ENCODE measurements around the gene DDX39B. TPM values are rescaled to one million over a fixed set of nuclear protein-coding genes. Genes with fewer than 3 reads are reported as not detected.
"Not testable (repeated sequence)": the region's sequence is repeated elsewhere in the genome, so short reads cannot be mapped to it uniquely, and the experiment has no call there.

Gene DDX39B
- total RNA-seq, 3 donors from 2014 or later: 644 to 667 (median 666) TPM

GRCh38 chr6:31532644-31533454, 9.0 kb downstream of the DDX39B start:
- H3K36me3 Mint-ChIP-seq (ENCODE audit: insufficient read depth): peaks cover 57% of the 10 kb centered on the region
- H3K4me1 Mint-ChIP-seq (ENCODE audit: low read depth): peaks cover 29% of the 10 kb centered on the region
- H3K9me3 Mint-ChIP-seq: no peaks in the 10 kb centered on the region
- no peaks in the 10 kb centered on the region for H3K27me3 Mint-ChIP-seq (ENCODE audit: low read depth)
- H3K4me3 Mint-ChIP-seq: no peak overlapping the region
- ATAC-seq: no peak
- DNase-seq: no peak

DNA sequence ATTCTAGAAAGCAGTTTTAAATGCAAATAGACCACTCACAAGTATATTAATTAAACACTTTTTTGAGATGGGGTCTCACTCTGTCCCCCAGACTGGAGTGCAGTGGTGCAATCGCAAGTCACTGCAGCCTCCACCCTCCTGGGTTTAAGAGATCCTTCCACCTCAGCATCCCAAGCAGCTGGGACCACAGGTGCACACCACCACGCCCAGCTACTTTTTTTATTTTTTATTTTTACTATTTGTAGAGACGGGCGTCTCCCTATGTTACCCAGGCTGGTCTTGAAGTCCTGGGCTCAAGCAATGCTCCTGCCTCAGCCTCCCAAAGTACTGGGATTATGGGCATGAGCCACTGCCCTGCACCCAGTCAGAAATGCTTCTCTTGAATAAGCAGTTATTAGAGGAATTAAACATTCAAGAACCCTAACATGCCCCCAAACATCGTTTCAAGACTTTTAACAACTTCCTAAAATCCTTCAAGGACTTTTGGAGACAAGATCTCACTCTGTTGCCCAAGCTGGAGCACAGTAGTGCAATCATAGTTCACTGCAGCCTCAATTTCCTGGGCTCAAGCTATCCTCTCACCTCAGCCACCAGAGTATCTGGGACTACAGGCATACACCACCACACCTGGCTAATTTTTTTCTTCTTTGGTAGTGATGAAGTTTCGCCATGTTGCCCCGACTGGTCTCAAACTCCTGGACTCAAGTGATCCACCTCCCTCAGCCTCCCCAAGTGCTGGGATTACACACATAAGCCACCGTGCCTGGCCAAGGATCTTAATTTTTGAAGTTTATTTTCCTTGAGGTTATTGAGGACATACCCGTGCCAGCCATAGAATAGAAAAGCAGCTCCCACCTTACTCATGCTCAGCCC, 9.8 kb downstream of the DDX39B start:
- ATAC-seq (no peak), DNase-seq (no peak)
- H3K9me3 Mint-ChIP-seq: no peaks in the 10 kb centered on the region
- H3K4me1 Mint-ChIP-seq (ENCODE audit: low read depth): peaks cover 24% of the 10 kb centered on the region
- no peak overlapping the region for H3K4me3 Mint-ChIP-seq
- no peaks in the 10 kb centered on the region for H3K27me3 Mint-ChIP-seq (ENCODE audit: low read depth)
- H3K36me3 Mint-ChIP-seq (ENCODE audit: insufficient read depth): peaks cover 52% of the 10 kb centered on the region

GRCh38 chr6:31531162-31531561, 10.6 kb downstream of the DDX39B start:
- no peaks in the 10 kb centered on the region for H3K9me3 Mint-ChIP-seq
- peaks cover 47% of the 10 kb centered on the region for H3K36me3 Mint-ChIP-seq (ENCODE audit: insufficient read depth)
- no peak for DNase-seq
- H3K4me1 Mint-ChIP-seq (ENCODE audit: low read depth): peaks cover 19% of the 10 kb centered on the region
- no peak for ATAC-seq
- H3K4me3 Mint-ChIP-seq: no peak overlapping the region
- H3K27me3 Mint-ChIP-seq (ENCODE audit: low read depth): no peaks in the 10 kb centered on the region

DNA sequence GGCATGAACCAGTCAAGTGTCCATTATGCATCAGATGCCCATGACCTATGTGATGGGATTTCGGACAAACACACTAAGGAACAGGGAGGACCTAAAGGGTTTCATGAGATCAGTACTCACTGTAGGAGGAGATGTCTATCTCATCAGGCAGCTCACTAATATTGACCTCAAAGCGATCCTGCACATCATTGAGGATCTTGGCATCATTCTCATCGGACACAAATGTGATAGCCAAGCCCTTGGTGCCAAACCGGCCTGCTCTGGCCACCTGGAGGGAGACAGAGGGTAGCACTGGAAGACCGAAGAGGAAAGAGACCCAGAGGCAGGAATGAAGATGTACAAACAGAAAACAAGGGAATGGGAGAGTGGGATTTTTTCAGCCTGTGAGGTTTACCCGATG, 11.1 kb downstream of the DDX39B start:
- no peaks in the 10 kb centered on the region for H3K9me3 Mint-ChIP-seq
- DNase-seq (no peak), ATAC-seq (no peak)
- no peaks in the 10 kb centered on the region for H3K27me3 Mint-ChIP-seq (ENCODE audit: low read depth)
- H3K4me1 Mint-ChIP-seq (ENCODE audit: low read depth): peaks cover 14% of the 10 kb centered on the region
- no peak overlapping the region for H3K4me3 Mint-ChIP-seq
- peaks cover 42% of the 10 kb centered on the region for H3K36me3 Mint-ChIP-seq (ENCODE audit: insufficient read depth)

DNA sequence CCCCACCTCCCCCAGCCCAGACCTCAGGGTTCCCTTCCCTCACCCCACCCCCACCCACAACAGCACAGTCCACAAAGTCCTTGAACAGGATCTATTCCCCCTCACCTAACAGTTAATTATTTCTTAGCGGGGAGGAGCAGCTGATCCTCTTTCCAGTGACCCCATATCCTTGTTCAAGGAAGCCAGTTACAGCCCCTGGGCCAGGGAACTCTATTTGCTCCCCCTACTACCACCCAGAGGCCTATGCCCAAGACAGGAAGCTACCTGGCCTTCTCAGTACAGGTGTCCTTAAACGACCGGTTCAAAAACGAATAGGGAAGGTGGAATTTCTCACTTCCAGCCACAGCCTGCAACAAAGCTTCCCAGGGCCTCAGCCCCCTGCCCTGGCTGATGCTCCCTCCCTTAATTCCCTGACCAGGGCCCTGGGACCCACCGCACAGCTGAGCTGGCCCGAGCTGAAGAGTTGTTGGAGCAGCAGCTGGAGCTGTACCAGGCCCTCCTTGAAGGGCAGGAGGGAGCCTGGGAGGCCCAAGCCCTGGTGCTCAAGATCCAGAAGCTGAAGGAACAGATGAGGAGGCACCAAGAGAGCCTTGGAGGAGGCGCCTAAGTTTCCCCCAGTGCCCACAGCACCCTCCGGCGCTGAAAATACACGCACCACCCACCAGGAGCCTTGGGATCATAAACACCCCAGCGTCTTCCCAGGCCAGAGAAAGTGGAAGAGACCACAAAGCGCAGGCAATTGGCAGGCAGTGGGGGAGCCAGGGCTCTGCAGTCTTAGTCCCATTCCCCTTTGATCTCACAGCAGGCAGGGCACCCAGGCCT, 12.3 kb downstream of the DDX39B start:
- Mint-ChIP-seq H3K4me3 (no peak overlapping the region), H3K27me3 (ENCODE audit: low read depth) (no peaks in the 10 kb centered on the region), H3K4me1 (ENCODE audit: low read depth) (peaks cover 13% of the 10 kb centered on the region), H3K36me3 (ENCODE audit: insufficient read depth) (peaks cover 33% of the 10 kb centered on the region), H3K9me3 (no peaks in the 10 kb centered on the region)
- DNase-seq (no peak), ATAC-seq (peak; percentile 7 to 13)

- no peaks in the 10 kb centered on the region for H3K27me3 Mint-ChIP-seq (ENCODE audit: low read depth)
- H3K4me1 Mint-ChIP-seq (ENCODE audit: low read depth): peaks cover 13% of the 10 kb centered on the region
- ATAC-seq (peak; percentile 6 to 21), DNase-seq (no peak)
- peaks cover 30% of the 10 kb centered on the region for H3K36me3 Mint-ChIP-seq (ENCODE audit: insufficient read depth)
- no peak within 1 kb of the TSS for H3K4me3 Mint-ChIP-seq
- H3K9me3 Mint-ChIP-seq: no peaks in the 10 kb centered on the region
Measured at GRCh38 chr6:31528821-31529328, 12.9 kb downstream of the DDX39B start, which contains the start of gene MCCD1. Gene MCCD1, plus strand, starts transcription at chr6:31528962. Its CDS starts 53 bp downstream, at chr6:31529015.

GRCh38 chr6:31528307-31528777, 13.5 kb downstream of the DDX39B start:
- H3K4me1 Mint-ChIP-seq (ENCODE audit: low read depth): peaks cover 12% of the 10 kb centered on the region
- peaks cover 27% of the 10 kb centered on the region for H3K36me3 Mint-ChIP-seq (ENCODE audit: insufficient read depth)
- H3K9me3 Mint-ChIP-seq: no peaks in the 10 kb centered on the region
- no peaks in the 10 kb centered on the region for H3K27me3 Mint-ChIP-seq (ENCODE audit: low read depth)
- DNase-seq (no peak), ATAC-seq (peak in 1 of 2 donors; percentile 6)
- no peak overlapping the region for H3K4me3 Mint-ChIP-seq

- H3K9me3 Mint-ChIP-seq: no peaks in the 10 kb centered on the region
- no peak for DNase-seq
- peaks cover 2% of the 10 kb centered on the region for H3K27me3 Mint-ChIP-seq (ENCODE audit: low read depth)
- peaks cover 17% of the 10 kb centered on the region for H3K36me3 Mint-ChIP-seq (ENCODE audit: insufficient read depth)
- ATAC-seq: peak in 1 of 2 donors; percentile 12
- H3K4me1 Mint-ChIP-seq (ENCODE audit: low read depth): peaks cover 2% of the 10 kb centered on the region
- no peak overlapping the region for H3K4me3 Mint-ChIP-seq
Measured at GRCh38 chr6:31525932-31526591, 15.7 kb downstream of the DDX39B start.

DNA sequence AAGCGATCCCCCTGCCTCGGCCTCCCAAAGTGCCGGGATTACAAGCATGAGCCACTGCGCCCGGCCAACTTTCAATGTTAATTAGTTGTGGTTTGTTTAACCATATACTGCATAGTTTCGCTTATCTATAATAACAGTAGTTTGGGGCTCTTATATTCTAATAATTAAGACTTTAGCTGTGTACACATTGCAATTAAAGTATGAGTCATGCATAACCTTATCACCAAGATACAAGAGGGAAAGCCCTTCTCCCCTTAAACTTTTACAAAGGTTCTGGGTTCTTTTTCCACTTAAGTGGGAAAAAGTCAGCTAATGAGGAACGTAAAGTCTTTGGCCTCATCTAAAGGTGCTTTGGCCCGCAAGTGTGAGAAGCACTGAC, 16.3 kb downstream of the DDX39B start:
- Mint-ChIP-seq H3K9me3 (no peaks in the 10 kb centered on the region), H3K36me3 (ENCODE audit: insufficient read depth) (peaks cover 12% of the 10 kb centered on the region), H3K4me3 (no peak overlapping the region), H3K4me1 (ENCODE audit: low read depth) (peaks cover 2% of the 10 kb centered on the region), H3K27me3 (ENCODE audit: low read depth) (peaks cover 2% of the 10 kb centered on the region)
- DNase-seq (no peak), ATAC-seq (no peak)

DNA sequence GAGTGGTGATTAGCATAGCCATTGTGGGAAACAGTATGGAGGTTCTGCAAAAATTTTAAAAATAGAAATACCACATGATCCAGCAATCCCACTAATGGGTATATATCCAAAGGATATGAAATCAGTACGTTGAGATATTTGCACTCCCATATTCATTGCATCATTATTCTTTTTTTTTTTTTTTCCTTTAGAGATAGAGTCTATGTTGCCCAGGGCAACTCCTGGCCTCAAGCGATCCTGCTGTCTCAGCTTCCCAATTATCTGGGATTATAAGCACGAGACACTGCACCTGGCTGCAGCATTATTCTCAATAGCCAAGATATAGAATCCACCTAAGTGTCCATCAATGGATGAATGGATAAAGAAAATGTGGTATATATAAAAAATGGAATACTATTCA, 20.0 kb downstream of the DDX39B start:
- peaks cover 2% of the 10 kb centered on the region for H3K27me3 Mint-ChIP-seq (ENCODE audit: low read depth)
- no peak overlapping the region for H3K4me3 Mint-ChIP-seq
- ATAC-seq (no peak), DNase-seq (no peak)
- no peaks in the 10 kb centered on the region for H3K9me3 Mint-ChIP-seq
- H3K36me3 Mint-ChIP-seq (ENCODE audit: insufficient read depth): no peaks in the 10 kb centered on the region
- no peaks in the 10 kb centered on the region for H3K4me1 Mint-ChIP-seq (ENCODE audit: low read depth)

GRCh38 chr6:31513456-31514165, 28.2 kb downstream of the DDX39B start:
- DNase-seq (no peak), ATAC-seq (no peak)
- Mint-ChIP-seq H3K4me1 (ENCODE audit: low read depth) (no peaks in the 10 kb centered on the region), H3K9me3 (no peaks in the 10 kb centered on the region), H3K27me3 (ENCODE audit: low read depth) (no peaks in the 10 kb centered on the region), H3K4me3 (no peak overlapping the region), H3K36me3 (ENCODE audit: insufficient read depth) (peaks cover 20% of the 10 kb centered on the region)

DNA sequence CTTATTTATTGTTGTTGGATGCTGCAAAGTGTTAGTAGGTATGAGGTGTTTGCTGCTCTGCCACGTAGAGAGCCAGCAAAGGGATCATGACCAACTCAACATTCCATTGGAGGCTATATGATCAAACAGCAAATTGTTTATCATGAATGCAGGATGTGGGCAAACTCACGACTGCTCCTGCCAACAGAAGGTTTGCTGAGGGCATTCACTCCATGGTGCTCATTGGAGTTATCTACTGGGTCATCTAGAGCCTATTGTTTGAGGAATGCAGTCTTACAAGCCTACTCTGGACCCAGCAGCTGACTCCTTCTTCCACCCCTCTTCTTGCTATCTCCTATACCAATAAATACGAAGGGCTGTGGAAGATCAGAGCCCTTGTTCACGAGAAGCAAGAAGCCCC, 31.8 kb downstream of the DDX39B start:
- Mint-ChIP-seq H3K4me1 (ENCODE audit: low read depth) (peaks cover 4% of the 10 kb centered on the region), H3K27me3 (ENCODE audit: low read depth) (no peaks in the 10 kb centered on the region), H3K36me3 (ENCODE audit: insufficient read depth) (peaks cover 32% of the 10 kb centered on the region), H3K9me3 (no peaks in the 10 kb centered on the region), H3K4me3 (no peak overlapping the region)
- DNase-seq: no peak
- ATAC-seq: no peak

DNA sequence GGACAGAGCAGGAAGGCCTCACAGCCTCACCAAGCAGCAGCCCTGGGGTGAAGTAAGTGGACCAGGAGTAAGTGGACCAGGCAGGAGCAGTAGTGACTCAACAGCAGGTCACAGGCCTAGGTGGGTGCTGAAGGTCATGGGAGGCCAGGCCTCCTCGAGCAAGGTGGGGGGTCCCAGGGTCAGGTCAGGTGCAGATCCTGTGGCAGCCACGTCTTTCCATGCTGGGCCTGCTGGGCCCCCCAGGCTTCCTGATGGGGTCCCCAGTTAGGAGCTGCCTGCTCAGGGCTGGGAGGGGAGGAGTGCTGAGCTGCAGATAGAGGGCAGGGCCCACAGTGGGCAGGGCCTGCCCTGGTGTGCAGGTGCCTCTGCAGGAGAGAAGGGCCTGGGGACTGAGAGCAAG, 32.8 kb downstream of the DDX39B start:
- H3K4me3 Mint-ChIP-seq; ATAC-seq; H3K9me3 Mint-ChIP-seq; H3K4me1 Mint-ChIP-seq (ENCODE audit: low read depth); DNase-seq; H3K27me3 Mint-ChIP-seq (ENCODE audit: low read depth): not testable (repeated sequence)
- H3K36me3 Mint-ChIP-seq (ENCODE audit: insufficient read depth): peaks cover 32% of the 10 kb centered on the region

Measured in activated T-cell treated with anti-CD3 and anti-CD28 coated beads, Interleukin-2, amount 50 U/mL, for 4 hours (primary cell).